GM12865 (cell line): Measurements from ENCODE around the gene TMEM223.
"Not testable (repeated sequence)": the region's sequence is repeated elsewhere in the genome, so short reads cannot be mapped to it uniquely, and the experiment has no call there.

ENCODE experiments used
- DNase-seq: peaks from one replicate; pipeline ENCODE4 v3.0.0; 2010; ENCODE audit warnings: low read depth
- H3K4me3 ChIP-seq: 2 replicates; pipeline ENCODE4 v1.5.1; 2011; ENCODE audit warnings: mild to moderate bottlenecking, low read depth, low read length, control low read depth
- TF ChIP-seq, protein P1 (sequence below): IDR thresholded peaks from 2 replicates; pipeline ENCODE4 v1.5.1; 2011; ENCODE audit warnings: low read length, control low read depth, low read depth, inconsistent platforms; ENCODE audit not compliant: insufficient read depth; ENCODE audit errors: missing control alignments

Gene TMEM223

DNA sequence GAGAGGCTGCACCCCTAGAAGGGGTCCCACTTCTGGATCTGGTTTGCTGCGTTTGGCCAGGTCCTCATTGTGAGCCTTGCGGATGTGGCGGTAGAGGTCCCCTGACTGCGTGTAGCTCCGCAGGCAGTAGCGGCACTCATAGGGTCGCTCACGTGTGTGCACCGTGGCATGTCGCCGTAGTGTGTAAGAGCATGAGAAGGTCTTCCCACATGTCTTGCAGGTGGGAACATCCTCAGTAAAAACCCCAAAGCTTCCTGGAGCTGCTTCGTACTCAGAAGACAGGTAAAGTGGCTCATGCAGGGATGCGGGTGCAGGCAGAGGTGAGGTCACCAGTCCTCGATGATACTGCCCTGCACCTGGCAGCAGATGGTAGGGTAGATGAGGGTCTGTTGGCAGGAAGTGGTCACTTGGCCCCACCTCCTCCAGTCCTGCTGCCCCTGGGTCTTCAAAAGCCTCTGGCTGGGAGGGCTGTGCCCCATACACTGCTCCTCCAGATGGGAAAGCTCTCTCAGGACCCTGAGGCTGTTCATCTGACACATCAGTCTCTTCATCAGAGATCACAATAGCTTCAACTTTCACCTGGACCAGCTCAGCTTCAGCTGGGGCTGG, 39.5 kb downstream of the TMEM223 start:
- TF ChIP-seq, protein P1, sequence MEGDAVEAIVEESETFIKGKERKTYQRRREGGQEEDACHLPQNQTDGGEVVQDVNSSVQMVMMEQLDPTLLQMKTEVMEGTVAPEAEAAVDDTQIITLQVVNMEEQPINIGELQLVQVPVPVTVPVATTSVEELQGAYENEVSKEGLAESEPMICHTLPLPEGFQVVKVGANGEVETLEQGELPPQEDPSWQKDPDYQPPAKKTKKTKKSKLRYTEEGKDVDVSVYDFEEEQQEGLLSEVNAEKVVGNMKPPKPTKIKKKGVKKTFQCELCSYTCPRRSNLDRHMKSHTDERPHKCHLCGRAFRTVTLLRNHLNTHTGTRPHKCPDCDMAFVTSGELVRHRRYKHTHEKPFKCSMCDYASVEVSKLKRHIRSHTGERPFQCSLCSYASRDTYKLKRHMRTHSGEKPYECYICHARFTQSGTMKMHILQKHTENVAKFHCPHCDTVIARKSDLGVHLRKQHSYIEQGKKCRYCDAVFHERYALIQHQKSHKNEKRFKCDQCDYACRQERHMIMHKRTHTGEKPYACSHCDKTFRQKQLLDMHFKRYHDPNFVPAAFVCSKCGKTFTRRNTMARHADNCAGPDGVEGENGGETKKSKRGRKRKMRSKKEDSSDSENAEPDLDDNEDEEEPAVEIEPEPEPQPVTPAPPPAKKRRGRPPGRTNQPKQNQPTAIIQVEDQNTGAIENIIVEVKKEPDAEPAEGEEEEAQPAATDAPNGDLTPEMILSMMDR = no peak
- no peak overlapping the region for H3K4me3 ChIP-seq
- DNase-seq = no peak

DNA sequence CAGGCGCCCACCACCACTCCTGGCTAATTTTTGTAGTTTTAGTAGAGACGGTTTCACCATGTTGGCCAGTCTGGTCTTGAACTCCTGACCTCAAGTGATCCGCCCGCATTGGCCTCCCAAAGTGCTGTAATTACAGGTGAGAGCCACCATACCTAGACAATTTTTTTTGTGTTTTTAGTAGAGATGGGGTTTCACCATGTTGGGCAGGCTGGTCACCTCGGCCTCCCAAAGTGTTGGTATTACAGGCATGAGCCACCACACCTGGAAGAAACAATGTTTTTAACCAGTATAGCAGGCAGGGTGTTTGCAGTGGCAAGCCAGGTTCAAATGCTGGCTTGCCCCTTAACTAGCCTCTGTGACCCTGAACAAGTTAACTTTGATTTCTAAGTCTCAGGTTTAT, 41.9 kb downstream of the TMEM223 start:
- not testable (repeated sequence) for DNase-seq, H3K4me3 ChIP-seq

DNA sequence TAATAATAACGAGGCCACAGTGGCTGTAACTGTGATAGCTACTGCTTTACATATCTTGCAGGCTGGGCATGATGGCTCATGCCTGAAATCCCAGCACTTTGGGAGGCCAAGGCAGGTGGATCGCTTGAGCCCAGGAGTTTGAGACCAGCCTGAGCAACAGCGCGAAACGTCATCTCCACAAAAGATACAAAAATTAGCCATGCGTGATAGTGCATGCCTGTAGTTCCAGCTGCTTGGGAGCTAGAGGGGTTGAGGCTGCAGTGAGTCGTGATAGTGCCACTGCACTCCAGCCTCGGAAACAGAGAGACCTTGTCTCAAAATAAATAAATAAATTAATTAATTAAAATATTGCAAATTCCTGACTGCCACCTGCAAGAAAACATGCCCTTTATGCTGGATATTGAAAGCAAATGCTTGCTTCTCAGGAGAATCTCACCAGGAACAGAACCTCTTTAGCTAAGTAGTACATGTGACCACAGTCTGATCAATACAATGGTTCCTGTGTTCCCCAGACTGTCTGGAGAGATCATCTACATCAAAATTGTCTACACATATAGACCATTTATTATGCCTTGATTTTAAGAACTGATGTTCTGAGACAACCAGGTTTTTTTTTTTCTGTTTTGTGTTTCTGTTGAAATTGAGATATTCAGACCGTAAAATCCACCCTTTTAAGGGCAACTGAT, 44.2 kb downstream of the TMEM223 start:
- no peak overlapping the region for H3K4me3 ChIP-seq
- TF ChIP-seq, protein P1 = no peak
- DNase-seq = no peak
